Retina (tissue), 1 donor: ENCODE results near the gene TGFB1I1.
"Not testable (repeated sequence)": the region's sequence is repeated elsewhere in the genome, so short reads cannot be mapped to it uniquely, and the experiment has no call there.

ENCODE experiments used
- DNase-seq: peaks from one replicate; pipeline ENCODE4 v3.0.0-alpha.2; 2016

Gene TGFB1I1

GRCh38 chr16:31472709-31473203 is 804 bp downstream of the TGFB1I1 start:
- DNase-seq, result no peak

GRCh38 chr16:31473264-31473984 is 1.5 kb downstream of the TGFB1I1 start:
- no peak for DNase-seq

- DNase-seq, result no peak
Measured at GRCh38 chr16:31474173-31474714, 2.3 kb downstream of the TGFB1I1 start.

- no peak for DNase-seq
Measured at GRCh38 chr16:31474773-31475738, 3.1 kb downstream of the TGFB1I1 start.

- DNase-seq, result no peak
Measured at GRCh38 chr16:31475946-31476302, 4.0 kb downstream of the TGFB1I1 start.

- DNase-seq, result peak; percentile 71
Measured at GRCh38 chr16:31476303-31477219, 4.6 kb downstream of the TGFB1I1 start.

- peak; percentile 73 for DNase-seq
Measured at GRCh38 chr16:31477220-31478216, 5.6 kb downstream of the TGFB1I1 start.

GRCh38 chr16:31478956-31479355 is 7.0 kb downstream of the TGFB1I1 start:
- no peak for DNase-seq

- no peak for DNase-seq
Measured at GRCh38 chr16:31479751-31480150, 7.8 kb downstream of the TGFB1I1 start.

GRCh38 chr16:31480851-31481536 is 9.0 kb downstream of the TGFB1I1 start:
- no peak for DNase-seq

- no peak for DNase-seq
Measured at GRCh38 chr16:31483081-31483480, 11.1 kb downstream of the TGFB1I1 start, which contains the start of gene SLC5A2. Gene SLC5A2 (plus strand): TSS chr16:31483123. CDS start chr16:31483137, 14 bp downstream.

GRCh38 chr16:31484048-31484447 is 12.1 kb downstream of the TGFB1I1 start:
- not testable (repeated sequence) for DNase-seq

GRCh38 chr16:31484491-31485171 is 12.7 kb downstream of the TGFB1I1 start:
- DNase-seq, result no peak

- no peak for DNase-seq
Measured at GRCh38 chr16:31485571-31485970, 13.6 kb downstream of the TGFB1I1 start.

- no peak for DNase-seq
Measured at GRCh38 chr16:31486045-31486444, 14.1 kb downstream of the TGFB1I1 start.

GRCh38 chr16:31487071-31487719 is 15.2 kb downstream of the TGFB1I1 start:
- peak; percentile 36 for DNase-seq

GRCh38 chr16:31487720-31488467 is 15.9 kb downstream of the TGFB1I1 start:
- peak; percentile 78 for DNase-seq
